Ureter (tissue), 1 donor: Measurements from ENCODE around the gene NTM. TPM values are rescaled to one million over a fixed set of nuclear protein-coding genes. Genes with fewer than 3 reads are reported as not detected.

Experiments
- DNase-seq: peaks from one replicate; pipeline ENCODE4 v3.0.0-alpha.2; 2020; ENCODE audit warnings: low spot score
- total RNA-seq: library from RNA; stranded (reverse); gene quantifications from one replicate; pipeline ENCODE4 v1.2.4, GENCODE V29; 2023
- donor health status: DM: yes; HTN: yes; CAD: no.

Gene NTM
- total RNA-seq, 1 donor from 2014 or later: 9.9 TPM

GRCh38 chr11:131601586-131601985, 231.2 kb downstream of the NTM start:
- no peak for DNase-seq

- no peak for DNase-seq
Measured at GRCh38 chr11:131602431-131602830, 232.0 kb downstream of the NTM start.

- DNase-seq: no peak
Measured at GRCh38 chr11:131606811-131607335, 236.5 kb downstream of the NTM start.

GRCh38 chr11:131609337-131609736, 238.9 kb downstream of the NTM start:
- no peak for DNase-seq

- no peak for DNase-seq
Measured at GRCh38 chr11:131609921-131610320, 239.5 kb downstream of the NTM start.

GRCh38 chr11:131611322-131611721, 240.9 kb downstream of the NTM start:
- no peak for DNase-seq

- no peak for DNase-seq
Measured at GRCh38 chr11:131612533-131612932, 242.1 kb downstream of the NTM start.

GRCh38 chr11:131614631-131615030, 244.2 kb downstream of the NTM start:
- DNase-seq: no peak

GRCh38 chr11:131615611-131616010, 245.2 kb downstream of the NTM start:
- DNase-seq: no peak

- no peak for DNase-seq
Measured at GRCh38 chr11:131616481-131617140, 246.2 kb downstream of the NTM start.

GRCh38 chr11:131618201-131618600, 247.8 kb downstream of the NTM start:
- no peak for DNase-seq

GRCh38 chr11:131622193-131622592, 251.8 kb downstream of the NTM start:
- no peak for DNase-seq

GRCh38 chr11:131624531-131624930, 254.1 kb downstream of the NTM start:
- no peak for DNase-seq

- no peak for DNase-seq
Measured at GRCh38 chr11:131626788-131627187, 256.4 kb downstream of the NTM start.

GRCh38 chr11:131628739-131629138, 258.3 kb downstream of the NTM start:
- DNase-seq: no peak

GRCh38 chr11:131629925-131630540, 259.6 kb downstream of the NTM start:
- no peak for DNase-seq

GRCh38 chr11:131632971-131633370, 262.6 kb downstream of the NTM start:
- DNase-seq: no peak

- DNase-seq: no peak
Measured at GRCh38 chr11:131633921-131634715, 263.7 kb downstream of the NTM start.

- no peak for DNase-seq
Measured at GRCh38 chr11:131637469-131638175, 267.2 kb downstream of the NTM start.

GRCh38 chr11:131638889-131639288, 268.5 kb downstream of the NTM start:
- no peak for DNase-seq

GRCh38 chr11:131640320-131640719, 269.9 kb downstream of the NTM start:
- no peak for DNase-seq
